GM19468 (cell line): ENCODE data around the gene FICD.

ENCODE experiments used
- ATAC-seq: cut with Tn5 transposase; IDR thresholded peaks from one replicate; pipeline ENCODE4 v1.9.1; 2021; ENCODE audit warnings: mild to moderate bottlenecking, moderate library complexity, moderate number of reproducible peaks; ENCODE audit not compliant: unreplicated experiment; ENCODE audit errors: extremely low read depth

FICD gene

DNA sequence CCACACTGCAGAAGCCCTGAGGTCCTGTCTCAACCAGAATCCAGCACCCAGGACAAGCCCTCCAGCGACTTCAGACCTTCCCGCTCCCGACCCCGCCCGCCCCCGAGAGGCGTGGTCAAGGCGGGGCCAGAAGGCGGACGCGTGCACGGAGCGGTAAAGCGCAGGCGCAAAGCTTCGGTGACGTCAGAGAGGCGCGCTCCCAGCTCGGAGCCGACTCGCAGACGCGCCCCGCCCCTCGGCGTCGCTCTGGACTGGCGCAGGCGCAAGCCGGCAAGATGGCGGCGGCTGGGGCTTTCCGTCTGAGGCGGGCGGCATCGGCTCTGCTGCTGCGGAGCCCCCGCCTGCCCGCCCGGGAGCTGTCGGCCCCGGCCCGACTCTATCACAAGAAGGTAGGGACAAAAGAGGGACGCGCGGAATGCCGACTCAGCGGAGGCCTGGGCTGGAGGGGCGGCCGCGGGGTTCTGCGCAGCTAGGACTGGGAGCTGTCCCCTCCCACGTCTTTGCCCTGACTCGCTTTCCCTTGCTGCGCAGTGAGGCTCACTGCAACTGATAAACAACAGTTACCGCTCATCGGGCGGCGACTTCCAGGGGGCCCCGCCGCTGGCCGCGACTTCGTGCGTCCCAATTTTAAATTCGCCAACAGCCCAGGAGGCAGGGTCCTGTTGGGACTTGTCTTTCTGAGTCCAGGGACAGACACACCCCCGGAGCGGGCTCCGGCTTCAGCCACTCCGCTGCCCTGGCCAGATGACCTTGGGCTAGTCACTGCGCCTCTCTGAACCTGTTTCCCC, 47.5 kb downstream of the FICD start, which contains the start of gene ISCU:
ISCU (plus strand) TSS at position 249 of the 788 bp plus-strand sequence; CDS start at position 276, 27 bp downstream.
- ATAC-seq: peak; percentile 61

DNA sequence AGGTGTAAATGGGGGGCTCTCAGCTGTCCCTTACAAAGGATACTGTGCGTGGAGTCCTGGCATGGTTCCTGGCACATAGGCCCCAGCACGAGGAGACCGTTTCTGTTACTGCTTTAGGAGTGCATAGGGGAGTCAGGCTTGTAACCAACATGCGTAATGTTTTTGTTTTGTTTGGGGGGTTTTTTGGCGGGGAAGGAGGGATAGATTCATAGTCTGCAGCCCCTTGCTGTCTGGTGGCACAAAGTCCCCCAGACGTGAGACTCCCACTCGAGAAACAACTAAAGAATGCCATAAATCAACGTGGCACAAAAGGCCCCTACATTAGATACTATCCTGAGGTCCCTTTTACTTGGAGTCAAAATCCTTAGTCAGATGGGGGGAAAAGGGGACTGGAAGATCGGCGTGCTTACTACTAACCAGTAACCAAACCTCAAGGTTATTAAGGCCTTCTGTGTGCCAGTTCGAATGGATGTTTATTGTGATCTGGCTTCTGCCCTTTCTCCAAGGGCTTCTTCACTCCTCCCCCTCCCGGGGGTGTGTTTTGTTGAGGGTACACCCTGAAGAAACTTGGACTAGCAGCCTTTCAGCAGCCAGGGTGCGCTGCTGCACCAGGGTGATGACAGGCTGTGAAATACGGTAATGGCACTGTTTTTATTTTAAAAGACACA, 48.2 kb downstream of the FICD start:
- peak; percentile 16 for ATAC-seq

DNA sequence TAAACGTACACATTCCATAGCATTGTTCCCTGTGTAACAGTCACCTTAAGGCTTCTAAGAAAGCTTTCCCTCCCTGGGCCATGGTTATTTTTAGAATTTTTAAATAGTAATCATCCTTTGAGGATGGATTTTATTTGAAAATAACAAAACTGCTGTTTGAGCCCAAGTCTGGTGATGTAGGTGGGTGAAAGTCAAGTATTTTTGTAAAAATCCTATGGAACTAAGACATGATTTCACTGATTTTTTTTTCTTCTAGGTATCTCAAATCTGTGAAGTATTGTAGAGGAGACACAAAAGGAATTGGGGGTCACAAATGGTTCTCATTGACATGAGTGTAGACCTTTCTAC, 48.7 kb downstream of the FICD start:
- ATAC-seq: no peak

DNA sequence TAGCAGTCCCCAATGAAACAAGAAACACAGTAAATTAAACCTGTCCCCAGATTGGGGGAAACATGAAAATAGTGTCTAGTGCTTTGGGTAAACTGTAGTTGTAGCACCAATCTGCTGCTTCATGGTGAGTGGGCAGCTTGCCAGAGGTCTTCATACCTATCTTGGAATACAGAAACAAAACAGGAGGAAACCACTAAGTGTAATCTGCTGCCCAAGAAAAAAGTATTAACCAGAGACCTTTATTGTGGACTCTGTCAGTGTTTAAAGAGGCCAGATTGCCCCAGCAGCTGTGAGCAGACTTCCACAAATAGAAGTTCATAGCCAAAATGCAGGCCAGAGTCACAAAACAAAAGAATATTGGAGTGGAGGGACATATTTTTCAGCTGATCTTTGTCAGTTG, 49.6 kb downstream of the FICD start:
- ATAC-seq: no peak

DNA sequence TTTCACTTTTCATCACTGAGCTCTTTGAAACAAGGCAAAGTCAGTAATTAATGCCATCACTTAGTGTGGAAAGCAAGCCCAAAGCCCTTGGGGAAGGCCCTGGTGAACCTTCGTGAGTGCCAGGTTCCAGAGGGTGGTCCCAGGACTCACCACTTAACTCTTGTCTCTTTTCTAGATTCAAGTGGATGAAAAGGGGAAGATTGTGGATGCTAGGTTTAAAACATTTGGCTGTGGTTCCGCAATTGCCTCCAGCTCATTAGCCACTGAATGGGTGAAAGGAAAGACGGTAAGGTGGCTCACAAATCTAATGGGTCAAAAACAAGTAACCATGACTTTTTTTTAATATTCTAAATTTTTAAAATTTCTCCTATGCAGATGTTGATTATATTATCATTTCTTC, 50.1 kb downstream of the FICD start:
- no peak for ATAC-seq

DNA sequence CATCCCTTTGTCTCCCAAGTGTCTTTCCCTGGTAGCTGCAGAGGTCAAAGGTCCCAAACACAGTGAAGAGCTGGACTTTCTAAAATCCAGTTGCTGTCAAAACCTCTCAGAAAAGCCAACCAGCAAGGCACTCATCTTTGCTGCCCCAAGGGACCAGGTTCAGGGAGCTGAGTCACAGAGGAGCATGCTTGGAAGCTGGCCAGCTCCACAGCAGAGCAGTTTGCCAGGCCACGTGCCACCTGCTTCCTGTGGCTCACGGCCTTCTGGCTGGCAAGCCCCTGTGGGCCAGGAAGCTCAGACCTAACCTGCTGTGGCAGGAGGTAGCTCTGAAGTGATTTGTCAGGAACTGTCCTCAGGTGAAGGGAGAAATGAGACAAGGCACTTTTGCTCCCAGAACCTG, 50.9 kb downstream of the FICD start:
- no peak for ATAC-seq

DNA sequence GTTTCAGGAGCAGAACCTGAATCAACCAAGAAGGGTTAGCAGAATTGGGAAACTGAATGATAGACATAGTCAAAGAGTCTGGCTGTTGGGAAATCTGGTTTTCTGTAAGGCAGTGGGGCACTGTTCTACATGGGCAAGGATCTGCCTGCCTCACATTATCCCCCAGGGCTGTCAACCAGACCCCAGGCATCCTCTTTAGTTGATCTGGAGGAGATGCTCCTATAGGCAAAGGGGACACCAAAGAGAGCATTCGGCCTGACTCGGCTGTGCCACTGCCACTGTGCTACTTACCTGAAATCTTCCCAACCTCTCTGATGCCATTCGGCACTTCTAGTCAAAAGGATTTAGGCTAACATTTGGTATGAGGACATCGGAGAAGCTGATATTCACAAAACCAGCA, 51.4 kb downstream of the FICD start:
- ATAC-seq: no peak

DNA sequence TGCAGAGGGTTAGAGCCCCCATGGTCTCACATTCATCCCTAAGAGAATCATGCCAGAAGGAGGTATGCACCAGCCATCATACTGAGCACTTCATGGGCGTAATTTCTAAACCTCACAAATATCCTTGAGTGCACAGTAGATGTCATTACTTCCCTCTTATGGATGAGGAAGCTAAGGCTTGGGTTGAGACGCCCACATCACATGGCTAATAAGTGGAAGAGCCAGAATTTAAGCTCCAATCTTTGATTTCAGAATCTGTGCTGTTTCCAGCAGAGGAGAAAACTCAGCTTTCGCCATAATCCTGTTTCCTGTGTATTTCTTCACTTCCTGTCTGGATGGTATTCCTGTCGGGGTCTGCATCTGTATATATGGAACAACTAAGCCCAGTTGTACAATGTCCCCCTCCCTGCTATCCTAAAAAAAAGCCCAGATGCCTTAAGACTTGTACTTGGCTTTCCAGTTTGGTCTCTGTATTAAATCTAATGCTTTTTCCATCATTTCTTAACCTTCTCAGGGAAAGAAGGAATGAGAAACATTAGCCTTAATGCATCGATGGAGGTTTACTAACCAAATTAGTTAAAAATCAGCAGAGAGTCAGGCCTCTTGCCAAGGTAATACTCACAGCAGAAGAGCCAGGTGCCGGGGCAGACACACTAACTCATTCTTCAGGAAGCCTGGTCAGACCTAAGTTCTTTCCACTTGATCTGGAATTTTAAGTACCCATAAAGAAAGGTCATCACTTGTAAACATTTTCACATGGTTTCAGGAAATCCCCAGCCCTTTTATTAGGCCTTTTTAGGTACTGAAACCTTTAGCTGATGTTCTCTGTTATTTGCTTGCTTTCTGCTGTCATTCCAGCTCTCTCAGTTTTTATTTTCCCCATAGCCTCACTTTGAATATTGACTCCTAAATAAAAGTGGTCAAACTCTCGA, 52.6 kb downstream of the FICD start:
- ATAC-seq: no peak

DNA sequence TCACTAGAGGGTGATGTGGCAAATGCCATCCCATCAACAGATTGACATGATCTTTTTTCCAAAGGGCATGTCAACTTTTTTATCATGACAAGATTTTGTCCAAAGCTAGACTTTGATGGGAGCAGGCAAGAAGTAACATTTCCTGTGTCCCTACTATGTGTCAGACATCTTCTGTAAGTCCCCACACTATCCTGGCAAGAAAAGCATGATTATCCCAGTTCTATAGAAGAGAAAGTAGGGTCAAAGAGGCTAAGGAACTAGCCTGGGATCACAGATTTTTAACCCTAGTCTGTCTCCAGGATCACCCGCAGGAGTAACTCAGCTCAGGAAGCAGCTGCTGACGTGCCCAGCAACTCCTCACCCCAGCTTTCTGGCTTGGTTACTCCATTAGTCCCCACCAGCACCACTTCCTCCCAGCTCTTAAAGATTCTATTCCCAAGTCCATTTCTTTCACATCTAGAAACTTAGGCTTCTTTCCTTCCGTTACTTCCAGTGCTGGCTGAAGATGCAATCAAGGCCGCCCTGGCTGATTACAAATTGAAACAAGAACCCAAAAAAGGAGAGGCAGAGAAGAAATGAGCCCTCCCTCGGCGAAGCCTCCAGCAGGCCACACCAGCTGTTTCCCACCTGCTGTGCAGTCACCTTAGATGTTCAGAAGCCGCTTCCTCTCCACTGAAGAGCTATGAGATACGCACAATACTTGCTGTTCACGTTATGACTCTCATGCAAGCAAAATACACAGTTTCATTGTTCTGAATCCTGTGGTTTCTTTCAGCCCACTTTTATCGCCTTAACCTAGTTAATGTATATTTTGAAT, 53.5 kb downstream of the FICD start:
- ATAC-seq: peak; percentile 72
